Measurements from ENCODE around the gene LSM2.
A peak's percentile ranks its signal among the peaks of the same experiment; 100 is the strongest.
"Not testable (repeated sequence)": the region's sequence is repeated elsewhere in the genome, so short reads cannot be mapped to it uniquely, and the experiment has no call there.

The LSM2 gene

GRCh38 chr6:31827286-31828079, 20.7 kb upstream of the LSM2 start, which contains the start of gene HSPA1B:
HSPA1B (plus strand) TSS chr6:31827738; CDS start chr6:31827951, 213 bp downstream.
- DNase-seq, result peak; percentile 94

- no peak for DNase-seq
These were observed 20.1 kb upstream of the LSM2 start for GRCh38 chr6:31826793-31827285.

- DNase-seq, result no peak
These were observed 18.8 kb upstream of the LSM2 start for GRCh38 chr6:31825553-31825952.

- DNase-seq, result not testable (repeated sequence)
These were observed 16.9 kb upstream of the LSM2 start for GRCh38 chr6:31823592-31824196.

DNA sequence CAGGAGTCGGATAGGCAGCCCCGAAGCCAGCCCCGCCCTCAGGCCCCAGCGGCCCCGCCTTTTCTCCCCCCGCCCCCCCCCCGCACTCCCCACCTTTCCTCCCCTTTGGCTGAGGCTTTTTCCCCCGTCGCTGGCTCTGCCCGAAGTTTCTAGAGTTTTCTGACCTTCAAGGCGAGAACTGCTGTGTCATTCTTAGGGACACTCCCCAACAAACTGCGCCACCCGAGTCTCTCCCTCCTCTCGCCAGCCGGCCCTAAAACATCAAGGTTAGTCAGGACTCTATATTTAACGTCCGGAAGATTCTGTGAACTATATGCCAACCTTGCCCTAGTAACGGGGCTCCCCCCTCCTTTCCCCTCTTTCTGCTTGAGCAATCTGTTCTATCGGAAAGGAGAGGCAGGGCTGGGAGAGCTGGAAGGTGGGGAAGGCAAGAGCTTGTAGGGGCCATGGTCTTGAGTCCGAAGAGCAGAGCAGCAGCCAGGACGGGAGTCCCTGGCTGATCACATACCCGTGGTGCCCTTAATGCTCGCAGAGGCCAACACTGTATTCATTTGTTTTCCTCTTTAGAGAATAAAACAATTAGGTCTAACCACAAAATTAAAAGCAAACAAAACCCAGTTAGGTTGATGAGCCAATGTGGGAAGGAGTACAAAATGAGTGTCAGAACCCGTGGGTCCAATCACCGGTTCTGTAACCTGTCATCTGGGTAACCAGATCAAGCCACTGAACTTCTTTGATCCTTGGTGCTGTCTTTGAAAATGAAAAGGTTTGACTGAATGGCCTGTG, 15.5 kb upstream of the LSM2 start:
- no peak for DNase-seq

DNA sequence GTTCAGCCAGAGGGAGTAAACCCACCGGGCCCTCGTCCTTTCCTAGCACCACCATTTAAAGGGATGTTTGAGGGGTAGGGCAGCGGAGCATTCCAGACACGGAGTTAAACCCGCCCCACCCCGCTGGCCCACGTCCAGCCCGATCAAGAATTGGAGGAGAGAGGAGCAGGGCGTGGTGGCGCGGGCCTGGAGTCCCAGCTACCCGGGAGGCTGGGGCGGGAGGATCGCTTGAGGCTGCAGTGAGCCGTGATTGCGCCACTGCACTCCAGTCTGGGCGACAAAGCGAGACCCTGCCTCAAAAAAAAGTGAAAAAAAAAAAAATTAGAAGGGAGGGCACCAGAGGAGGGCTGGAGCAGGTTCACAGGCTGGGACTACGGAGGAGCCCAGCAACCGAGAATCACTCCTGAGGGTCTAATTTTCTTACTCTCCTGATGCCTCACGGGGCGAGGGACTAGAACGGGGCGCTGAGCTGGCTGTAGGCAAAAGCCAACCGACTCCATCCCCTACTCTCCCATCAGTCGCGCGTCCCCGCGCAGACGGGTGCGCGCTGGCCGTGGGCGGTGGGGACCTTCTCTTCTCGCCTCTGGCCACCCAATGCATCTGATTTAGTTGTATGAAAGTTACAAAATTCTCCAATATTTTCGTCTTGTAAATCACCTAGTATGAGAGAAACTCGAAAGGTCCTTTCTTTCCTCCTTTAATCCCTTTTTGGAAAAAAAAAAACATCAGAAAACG, 14.7 kb upstream of the LSM2 start:
- no peak for DNase-seq

DNA sequence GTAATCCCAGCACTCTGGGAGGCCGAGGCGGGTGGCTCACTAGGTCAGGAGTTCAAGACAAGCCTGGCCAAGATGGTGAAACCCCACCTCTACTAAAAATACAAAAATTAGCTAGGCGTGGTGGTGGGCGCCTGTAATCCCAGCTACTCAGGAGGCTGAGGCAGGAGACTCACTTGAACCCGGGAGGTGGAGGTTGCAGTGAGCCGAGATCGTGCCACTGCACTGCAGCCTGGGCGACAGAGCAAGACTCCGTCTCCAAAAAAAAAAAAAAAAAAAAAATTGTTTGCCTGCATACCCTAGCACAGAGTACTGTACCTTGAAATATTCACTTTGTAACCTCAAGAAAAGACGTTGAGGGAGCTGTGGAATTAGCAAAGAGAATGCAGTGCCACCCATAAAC, 13.6 kb upstream of the LSM2 start:
- not testable (repeated sequence) for DNase-seq

GRCh38 chr6:31819871-31820299, 13.1 kb upstream of the LSM2 start:
- DNase-seq, result no peak

- DNase-seq, result not testable (repeated sequence)
These were observed 11.3 kb upstream of the LSM2 start for GRCh38 chr6:31817929-31818511.

DNA sequence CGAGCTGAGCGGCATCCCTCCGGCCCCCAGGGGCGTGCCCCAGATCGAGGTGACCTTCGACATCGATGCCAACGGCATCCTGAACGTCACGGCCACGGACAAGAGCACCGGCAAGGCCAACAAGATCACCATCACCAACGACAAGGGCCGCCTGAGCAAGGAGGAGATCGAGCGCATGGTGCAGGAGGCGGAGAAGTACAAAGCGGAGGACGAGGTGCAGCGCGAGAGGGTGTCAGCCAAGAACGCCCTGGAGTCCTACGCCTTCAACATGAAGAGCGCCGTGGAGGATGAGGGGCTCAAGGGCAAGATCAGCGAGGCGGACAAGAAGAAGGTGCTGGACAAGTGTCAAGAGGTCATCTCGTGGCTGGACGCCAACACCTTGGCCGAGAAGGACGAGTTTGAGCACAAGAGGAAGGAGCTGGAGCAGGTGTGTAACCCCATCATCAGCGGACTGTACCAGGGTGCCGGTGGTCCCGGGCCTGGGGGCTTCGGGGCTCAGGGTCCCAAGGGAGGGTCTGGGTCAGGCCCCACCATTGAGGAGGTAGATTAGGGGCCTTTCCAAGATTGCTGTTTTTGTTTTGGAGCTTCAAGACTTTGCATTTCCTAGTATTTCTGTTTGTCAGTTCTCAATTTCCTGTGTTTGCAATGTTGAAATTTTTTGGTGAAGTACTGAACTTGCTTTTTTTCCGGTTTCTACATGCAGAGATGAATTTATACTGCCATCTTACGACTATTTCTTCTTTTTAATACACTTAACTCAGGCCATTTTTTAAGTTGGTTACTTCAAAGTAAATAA, 10.6 kb upstream of the LSM2 start:
- DNase-seq, result not testable (repeated sequence)

DNA sequence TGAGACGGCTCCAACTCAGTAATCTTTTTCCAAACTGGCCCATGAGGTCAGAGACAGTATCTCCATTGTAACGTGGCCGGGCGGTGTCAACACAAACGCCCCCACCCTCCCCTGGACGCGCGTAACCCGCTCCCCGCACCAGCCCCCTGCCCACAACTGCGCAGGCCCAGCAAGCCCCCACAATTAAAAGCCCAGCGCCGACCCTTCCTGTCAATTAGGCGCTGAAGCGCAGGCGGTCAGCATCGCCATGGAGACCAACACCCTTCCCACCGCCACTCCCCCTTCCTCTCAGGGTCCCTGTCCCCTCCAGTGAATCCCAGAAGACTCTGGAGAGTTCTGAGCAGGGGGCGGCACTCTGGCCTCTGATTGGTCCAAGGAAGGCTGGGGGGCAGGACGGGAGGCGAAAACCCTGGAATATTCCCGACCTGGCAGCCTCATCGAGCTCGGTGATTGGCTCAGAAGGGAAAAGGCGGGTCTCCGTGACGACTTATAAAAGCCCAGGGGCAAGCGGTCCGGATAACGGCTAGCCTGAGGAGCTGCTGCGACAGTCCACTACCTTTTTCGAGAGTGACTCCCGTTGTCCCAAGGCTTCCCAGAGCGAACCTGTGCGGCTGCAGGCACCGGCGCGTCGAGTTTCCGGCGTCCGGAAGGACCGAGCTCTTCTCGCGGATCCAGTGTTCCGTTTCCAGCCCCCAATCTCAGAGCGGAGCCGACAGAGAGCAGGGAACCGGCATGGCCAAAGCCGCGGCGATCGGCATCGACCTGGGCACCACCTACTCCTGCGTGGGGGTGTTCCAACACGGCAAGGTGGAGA, 8.5 kb upstream of the LSM2 start, which contains the start of the genes HSPA1A and HSPA1L:
Gene HSPA1A, plus strand, starts transcription at position 519 of the 814 bp plus-strand sequence. Its CDS starts 214 bp downstream, at position 733.
Gene HSPA1L, minus strand, starts transcription at position 259 of the 814 bp plus-strand sequence. CDS start 3,311 bp downstream, outside the sequence.
- DNase-seq, result peak; percentile 77

DNA sequence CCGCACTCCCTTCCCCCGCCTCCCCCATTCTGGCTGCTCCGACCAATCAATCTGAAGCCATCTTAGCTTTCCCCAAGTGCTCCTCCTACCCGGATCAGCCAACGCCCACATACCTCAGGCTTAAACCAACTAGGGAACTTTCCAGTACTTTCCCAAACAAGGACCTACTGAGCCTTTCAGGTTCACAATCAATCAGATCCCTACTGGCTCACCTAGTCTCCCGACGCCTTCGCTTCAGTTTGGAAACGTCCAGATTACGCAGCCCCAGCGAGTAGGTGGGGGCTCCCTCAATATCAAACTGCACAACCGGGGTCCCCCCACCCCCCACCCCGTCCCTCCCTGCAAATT, 7.9 kb upstream of the LSM2 start:
- peak; percentile 90 for DNase-seq

- DNase-seq, result no peak
These were observed 6.7 kb upstream of the LSM2 start for GRCh38 chr6:31813465-31813849.

DNA sequence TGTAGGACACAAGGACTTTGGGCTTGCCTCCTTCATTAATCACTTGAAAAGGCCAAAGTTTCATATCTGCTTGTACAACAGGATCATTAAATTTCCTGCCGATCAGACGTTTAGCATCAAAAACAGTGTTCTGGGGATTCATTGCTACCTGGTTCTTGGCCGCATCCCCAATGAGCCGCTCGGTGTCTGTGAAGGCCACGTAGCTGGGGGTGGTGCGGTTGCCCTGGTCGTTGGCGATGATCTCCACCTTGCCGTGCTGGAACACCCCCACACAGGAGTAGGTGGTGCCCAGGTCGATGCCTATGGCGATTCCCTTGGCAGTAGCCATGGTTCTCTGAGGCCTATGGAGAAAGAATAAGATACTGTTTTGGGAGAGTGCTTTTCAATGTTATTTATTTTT, 4.9 kb upstream of the LSM2 start:
- DNase-seq, result no peak

DNA sequence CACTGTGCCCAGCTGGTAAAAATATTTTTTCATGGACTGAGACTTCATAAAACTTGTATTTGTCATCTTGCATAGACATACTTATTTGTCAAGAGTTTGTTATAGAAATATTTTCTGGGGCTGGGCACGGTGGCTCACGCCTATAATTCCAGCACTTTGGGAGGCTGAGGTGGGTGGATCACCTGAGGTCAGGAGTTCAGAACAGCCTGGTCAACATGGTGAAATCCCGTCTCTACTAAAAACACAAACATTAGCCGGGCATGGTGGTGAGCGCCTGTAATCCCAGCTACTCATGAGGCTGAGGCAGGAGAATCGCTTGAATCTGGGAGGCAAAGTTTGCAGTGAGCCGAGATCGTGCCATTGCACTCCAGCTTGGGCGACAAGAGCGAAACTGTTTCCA, 1.8 kb upstream of the LSM2 start:
- not testable (repeated sequence) for DNase-seq

- no peak for DNase-seq
These were observed 762 bp downstream of the LSM2 start for GRCh38 chr6:31805939-31806469.

GRCh38 chr6:31801031-31801927, 5.5 kb downstream of the LSM2 start:
- DNase-seq, result not testable (repeated sequence)

- no peak for DNase-seq
These were observed 7.0 kb downstream of the LSM2 start for GRCh38 chr6:31799781-31800180.

DNA sequence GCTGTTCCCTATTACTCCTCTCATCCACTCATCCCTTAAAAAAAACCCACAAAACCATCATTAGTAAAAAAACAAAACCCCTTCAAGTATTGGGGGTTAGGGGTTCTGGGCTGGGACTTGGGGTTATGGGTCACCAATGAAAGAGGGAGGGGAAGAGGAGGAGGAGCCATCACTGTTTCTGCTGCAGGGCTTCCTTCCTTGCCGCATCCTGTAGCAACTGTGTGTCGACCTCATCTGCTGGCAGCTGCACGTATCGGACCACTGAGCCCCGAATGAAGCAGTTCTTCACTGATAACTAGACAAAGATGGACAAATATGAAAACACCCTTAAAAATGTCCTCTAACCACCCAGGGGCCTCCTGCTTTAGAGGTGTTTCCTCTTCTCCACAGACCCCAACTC, 9.2 kb downstream of the LSM2 start:
- no peak for DNase-seq
